ENCODE data around the gene NFATC1.

The NFATC1 gene

GRCh38 chr18:79377187-79377891, 18.4 kb upstream of the NFATC1 start:
- Histone ChIP-seq H3K4me3 (ENCODE audit: low read length) (no peak overlapping the region), H3K27me3 (ENCODE audit: control insufficient read depth, insufficient read depth, low read length) (no peaks in the 10 kb centered on the region), H3K36me3 (ENCODE audit: control insufficient read depth, insufficient read depth, low read length) (no peaks in the 10 kb centered on the region), H3K9me3 (ENCODE audit: control insufficient read depth, low read length) (no peaks in the 10 kb centered on the region), H3K4me1 (ENCODE audit: control insufficient read depth, insufficient read depth, low read length) (peaks cover 7% of the 10 kb centered on the region), H3K9ac (ENCODE audit: low read length) (no peak overlapping the region)

GRCh38 chr18:79378536-79379250, 17.0 kb upstream of the NFATC1 start:
- Histone ChIP-seq H3K4me3 (ENCODE audit: low read length) (no peak overlapping the region), H3K9ac (ENCODE audit: low read length) (no peak overlapping the region), H3K27me3 (ENCODE audit: control insufficient read depth, insufficient read depth, low read length) (no peaks in the 10 kb centered on the region), H3K36me3 (ENCODE audit: control insufficient read depth, insufficient read depth, low read length) (no peaks in the 10 kb centered on the region), H3K4me1 (ENCODE audit: control insufficient read depth, insufficient read depth, low read length) (peaks cover 7% of the 10 kb centered on the region), H3K9me3 (ENCODE audit: control insufficient read depth, low read length) (no peaks in the 10 kb centered on the region)

DNA sequence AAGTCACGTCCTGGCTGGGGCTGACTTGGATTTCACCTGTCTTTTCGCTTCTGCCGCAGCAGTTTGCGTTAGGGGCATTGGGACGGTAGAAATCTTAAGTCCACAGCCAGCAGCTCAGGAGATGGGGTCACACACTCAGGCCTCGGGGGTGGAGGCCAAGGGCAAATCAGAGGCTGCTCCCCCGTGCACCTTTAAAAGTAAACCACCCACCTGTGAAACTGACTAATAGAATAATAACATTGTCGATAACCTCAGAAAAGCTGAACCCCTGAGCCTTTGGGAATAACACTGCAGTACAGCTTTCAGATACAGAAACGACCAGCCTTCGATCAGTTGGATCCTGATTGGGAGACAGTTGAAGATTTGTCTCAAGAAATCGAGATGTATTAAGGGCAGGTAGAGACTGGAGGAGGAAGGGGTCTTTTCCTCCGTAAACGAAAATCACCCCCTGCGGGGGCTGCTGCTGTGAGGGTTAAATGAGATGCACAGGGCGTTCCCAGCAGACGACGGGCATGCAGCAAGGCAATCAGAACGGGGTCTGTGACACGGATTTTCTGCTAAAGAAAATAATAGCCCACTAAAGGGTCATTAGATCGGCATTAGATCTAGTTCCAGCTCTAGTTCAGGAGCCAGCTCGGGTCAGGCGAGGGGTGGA, 16.4 kb upstream of the NFATC1 start:
- H3K4me1 ChIP-seq (ENCODE audit: control insufficient read depth, insufficient read depth, low read length) = peaks cover 7% of the 10 kb centered on the region
- no peaks in the 10 kb centered on the region for H3K36me3 ChIP-seq (ENCODE audit: control insufficient read depth, insufficient read depth, low read length)
- H3K9ac ChIP-seq (ENCODE audit: low read length) = no peak overlapping the region
- H3K9me3 ChIP-seq (ENCODE audit: control insufficient read depth, low read length) = no peaks in the 10 kb centered on the region
- no peaks in the 10 kb centered on the region for H3K27me3 ChIP-seq (ENCODE audit: control insufficient read depth, insufficient read depth, low read length)
- H3K4me3 ChIP-seq (ENCODE audit: low read length) = no peak overlapping the region

DNA sequence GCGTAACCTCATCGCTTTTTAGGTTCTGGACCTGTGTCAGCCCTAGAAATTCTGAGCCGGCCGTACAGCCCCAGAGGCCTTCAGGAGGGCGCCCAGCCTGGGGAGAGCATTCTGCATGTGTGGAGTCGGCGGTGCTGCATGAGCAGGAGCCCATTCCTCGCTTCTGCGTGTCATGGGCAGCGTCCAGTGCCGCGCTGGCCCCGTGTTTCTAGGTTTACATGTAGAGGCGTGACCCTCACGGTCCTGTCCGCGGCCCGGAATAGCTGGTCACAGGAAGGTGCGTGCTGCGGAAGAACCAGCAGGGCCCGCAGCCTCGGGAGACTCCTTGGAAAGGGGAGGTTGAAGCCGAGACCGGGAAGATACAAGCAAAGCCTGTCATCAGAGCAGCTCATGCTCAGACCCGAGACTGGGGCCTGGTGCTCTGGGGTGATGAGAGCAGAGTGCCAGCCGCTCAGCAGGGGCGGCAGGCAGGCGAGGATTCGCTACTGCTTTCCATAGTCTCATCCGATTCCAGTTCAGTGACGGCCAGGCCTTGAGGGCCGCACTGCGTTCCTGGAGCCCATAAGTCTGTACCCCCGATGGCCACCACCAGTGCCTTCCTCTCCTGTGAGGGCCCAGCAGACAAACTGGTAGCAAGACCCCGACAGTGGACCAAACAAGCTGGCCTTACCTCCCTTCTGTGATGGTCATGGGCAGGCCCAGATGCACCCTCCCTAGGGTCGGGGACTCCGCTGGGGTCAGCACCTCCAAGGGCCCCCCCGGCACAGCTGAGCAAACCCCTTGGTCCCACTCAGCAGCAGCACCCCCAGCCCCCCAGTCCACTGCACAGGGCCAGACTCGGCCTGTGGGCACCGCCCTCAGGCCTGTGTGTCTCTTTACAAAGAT, 15.6 kb upstream of the NFATC1 start:
- peaks cover 3% of the 10 kb centered on the region for H3K27me3 ChIP-seq (ENCODE audit: control insufficient read depth, insufficient read depth, low read length)
- peaks cover 7% of the 10 kb centered on the region for H3K4me1 ChIP-seq (ENCODE audit: control insufficient read depth, insufficient read depth, low read length)
- H3K4me3 ChIP-seq (ENCODE audit: low read length) = no peak overlapping the region
- H3K36me3 ChIP-seq (ENCODE audit: control insufficient read depth, insufficient read depth, low read length) = no peaks in the 10 kb centered on the region
- no peak overlapping the region for H3K9ac ChIP-seq (ENCODE audit: low read length)
- H3K9me3 ChIP-seq (ENCODE audit: control insufficient read depth, low read length) = no peaks in the 10 kb centered on the region

GRCh38 chr18:79380816-79381806, 14.6 kb upstream of the NFATC1 start:
- peaks cover 3% of the 10 kb centered on the region for H3K27me3 ChIP-seq (ENCODE audit: control insufficient read depth, insufficient read depth, low read length)
- H3K9me3 ChIP-seq (ENCODE audit: control insufficient read depth, low read length) = no peaks in the 10 kb centered on the region
- H3K4me1 ChIP-seq (ENCODE audit: control insufficient read depth, insufficient read depth, low read length) = peaks cover 7% of the 10 kb centered on the region
- no peak overlapping the region for H3K4me3 ChIP-seq (ENCODE audit: low read length)
- no peaks in the 10 kb centered on the region for H3K36me3 ChIP-seq (ENCODE audit: control insufficient read depth, insufficient read depth, low read length)
- H3K9ac ChIP-seq (ENCODE audit: low read length) = no peak overlapping the region

DNA sequence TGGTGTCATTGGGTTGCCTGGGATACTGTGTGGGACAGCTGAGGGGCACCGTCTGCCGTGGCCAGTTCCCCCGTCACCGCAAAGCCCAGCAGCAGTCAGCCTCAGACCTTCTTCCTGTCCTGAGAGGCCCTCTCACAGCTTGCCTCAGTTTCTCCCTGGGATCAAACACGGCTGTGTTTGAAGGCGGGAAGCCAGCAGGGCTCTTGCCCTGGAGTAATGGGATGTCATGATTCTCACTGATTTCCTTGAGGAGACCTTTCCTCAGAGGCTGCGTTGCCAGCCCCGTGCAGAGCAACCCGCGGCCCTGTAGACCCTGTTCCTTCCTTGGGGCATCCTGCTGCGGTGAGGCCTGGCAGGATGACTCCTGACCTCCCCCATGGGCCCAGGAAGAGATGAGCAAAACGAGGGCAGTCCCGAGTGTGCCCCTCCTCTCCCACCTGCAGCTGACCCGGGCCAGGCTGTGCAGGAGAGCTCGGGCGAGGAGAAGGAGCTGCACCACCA, 13.9 kb upstream of the NFATC1 start:
- Histone ChIP-seq H3K9ac (ENCODE audit: low read length) (no peak overlapping the region), H3K4me1 (ENCODE audit: control insufficient read depth, insufficient read depth, low read length) (peaks cover 7% of the 10 kb centered on the region), H3K27me3 (ENCODE audit: control insufficient read depth, insufficient read depth, low read length) (peaks cover 3% of the 10 kb centered on the region), H3K9me3 (ENCODE audit: control insufficient read depth, low read length) (no peaks in the 10 kb centered on the region), H3K36me3 (ENCODE audit: control insufficient read depth, insufficient read depth, low read length) (no peaks in the 10 kb centered on the region), H3K4me3 (ENCODE audit: low read length) (no peak overlapping the region)

- H3K4me3 ChIP-seq (ENCODE audit: low read length) = no peak overlapping the region
- peaks cover 12% of the 10 kb centered on the region for H3K27me3 ChIP-seq (ENCODE audit: control insufficient read depth, insufficient read depth, low read length)
- no peak overlapping the region for H3K9ac ChIP-seq (ENCODE audit: low read length)
- H3K36me3 ChIP-seq (ENCODE audit: control insufficient read depth, insufficient read depth, low read length) = no peaks in the 10 kb centered on the region
- peaks cover 7% of the 10 kb centered on the region for H3K4me1 ChIP-seq (ENCODE audit: control insufficient read depth, insufficient read depth, low read length)
- H3K9me3 ChIP-seq (ENCODE audit: control insufficient read depth, low read length) = no peaks in the 10 kb centered on the region
Observed at GRCh38 chr18:79382681-79383387, 12.9 kb upstream of the NFATC1 start.

GRCh38 chr18:79383388-79384056, 12.2 kb upstream of the NFATC1 start:
- Histone ChIP-seq H3K4me1 (ENCODE audit: control insufficient read depth, insufficient read depth, low read length) (peaks cover 7% of the 10 kb centered on the region), H3K9me3 (ENCODE audit: control insufficient read depth, low read length) (no peaks in the 10 kb centered on the region), H3K4me3 (ENCODE audit: low read length) (no peak overlapping the region), H3K27me3 (ENCODE audit: control insufficient read depth, insufficient read depth, low read length) (peaks cover 19% of the 10 kb centered on the region), H3K36me3 (ENCODE audit: control insufficient read depth, insufficient read depth, low read length) (no peaks in the 10 kb centered on the region), H3K9ac (ENCODE audit: low read length) (no peak overlapping the region)

- Histone ChIP-seq H3K4me1 (ENCODE audit: control insufficient read depth, insufficient read depth, low read length) (peaks cover 1% of the 10 kb centered on the region), H3K36me3 (ENCODE audit: control insufficient read depth, insufficient read depth, low read length) (no peaks in the 10 kb centered on the region), H3K9me3 (ENCODE audit: control insufficient read depth, low read length) (no peaks in the 10 kb centered on the region), H3K27me3 (ENCODE audit: control insufficient read depth, insufficient read depth, low read length) (peaks cover 26% of the 10 kb centered on the region), H3K9ac (ENCODE audit: low read length) (no peak overlapping the region), H3K4me3 (ENCODE audit: low read length) (no peak overlapping the region)
Observed at GRCh38 chr18:79384151-79384807, 11.5 kb upstream of the NFATC1 start.

DNA sequence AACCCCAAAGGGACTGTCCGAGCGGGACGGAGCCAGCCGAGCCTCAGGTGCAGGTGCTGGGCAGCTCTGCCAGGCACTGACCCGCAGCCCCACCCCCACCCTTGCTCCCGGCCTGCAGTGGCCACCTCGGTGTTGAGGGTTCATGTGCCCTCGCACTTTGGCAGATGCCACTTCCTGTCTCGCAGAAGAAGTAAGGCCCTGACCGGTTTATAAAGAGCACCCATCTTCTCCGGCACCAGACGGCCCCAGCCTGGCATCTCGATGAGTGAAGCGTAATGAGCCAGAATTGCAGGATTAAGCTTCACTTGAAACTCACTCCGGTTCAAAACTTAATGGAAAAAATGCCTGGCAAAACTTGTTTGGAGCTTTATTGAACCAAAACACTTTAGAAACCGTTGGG, 10.9 kb upstream of the NFATC1 start:
- Histone ChIP-seq H3K27me3 (ENCODE audit: control insufficient read depth, insufficient read depth, low read length) (peaks cover 31% of the 10 kb centered on the region), H3K9ac (ENCODE audit: low read length) (no peak overlapping the region), H3K4me3 (ENCODE audit: low read length) (no peak overlapping the region), H3K4me1 (ENCODE audit: control insufficient read depth, insufficient read depth, low read length) (no peaks in the 10 kb centered on the region), H3K36me3 (ENCODE audit: control insufficient read depth, insufficient read depth, low read length) (no peaks in the 10 kb centered on the region), H3K9me3 (ENCODE audit: control insufficient read depth, low read length) (no peaks in the 10 kb centered on the region)
